Activated CD8-positive, alpha-beta memory T cell treated with anti-CD3 and anti-CD28 coated beads, Interleukin-2, amount 50 U/mL, for 1 hour (primary cell): Measurements from ENCODE around the gene SLC25A41.
"Not testable (repeated sequence)": the region's sequence is repeated elsewhere in the genome, so short reads cannot be mapped to it uniquely, and the experiment has no call there.

ENCODE experiments used
- DNase-seq: peaks from one replicate; pipeline ENCODE4 v3.0.0-alpha.2; 2020; ENCODE audit errors: extremely low read depth

SLC25A41 gene

GRCh38 chr19:6412061-6412446, 21.5 kb downstream of the SLC25A41 start:
- no peak for DNase-seq

- DNase-seq, result no peak
Measured at GRCh38 chr19:6409346-6409745, 24.2 kb downstream of the SLC25A41 start.

- DNase-seq, result no peak
Measured at GRCh38 chr19:6406401-6406800, 27.2 kb downstream of the SLC25A41 start.

GRCh38 chr19:6402837-6403608, 30.5 kb downstream of the SLC25A41 start:
- DNase-seq, result no peak

- DNase-seq, result no peak
Measured at GRCh38 chr19:6402058-6402457, 31.5 kb downstream of the SLC25A41 start.

- not testable (repeated sequence) for DNase-seq
Measured at GRCh38 chr19:6400062-6400944, 33.3 kb downstream of the SLC25A41 start.

GRCh38 chr19:6396305-6396704, 37.3 kb downstream of the SLC25A41 start:
- no peak for DNase-seq

GRCh38 chr19:6394831-6395230, 38.7 kb downstream of the SLC25A41 start:
- no peak for DNase-seq

- peak; percentile 51 for DNase-seq
Measured at GRCh38 chr19:6393983-6394412, 39.6 kb downstream of the SLC25A41 start.

GRCh38 chr19:6393074-6393982, 40.2 kb downstream of the SLC25A41 start, which contains the start of gene GTF2F1:
GTF2F1 (minus strand) TSS chr19:6393164; CDS start chr19:6392995, 169 bp downstream.
- peak; percentile 97 for DNase-seq

- DNase-seq, result no peak
Measured at GRCh38 chr19:6392221-6393073, 41.1 kb downstream of the SLC25A41 start.

- DNase-seq, result no peak
Measured at GRCh38 chr19:6387372-6387771, 46.2 kb downstream of the SLC25A41 start.

- no peak for DNase-seq
Measured at GRCh38 chr19:6384381-6384780, 49.2 kb downstream of the SLC25A41 start.

- no peak for DNase-seq
Measured at GRCh38 chr19:6383188-6383587, 50.4 kb downstream of the SLC25A41 start.

GRCh38 chr19:6381030-6381750, 52.4 kb downstream of the SLC25A41 start:
- no peak for DNase-seq

- no peak for DNase-seq
Measured at GRCh38 chr19:6379744-6380143, 53.8 kb downstream of the SLC25A41 start.

- DNase-seq, result no peak
Measured at GRCh38 chr19:6378486-6378885, 55.1 kb downstream of the SLC25A41 start.

GRCh38 chr19:6378041-6378440, 55.5 kb downstream of the SLC25A41 start:
- DNase-seq, result no peak

GRCh38 chr19:6376512-6377190, 56.9 kb downstream of the SLC25A41 start:
- no peak for DNase-seq
